Peyer's patch (tissue), 4 donors: ENCODE data around the gene AFDN. TPM values are rescaled to one million over a fixed set of nuclear protein-coding genes. Genes with fewer than 3 reads are reported as not detected.

Experiments used
- DNase-seq, 3 donors: peaks; one replicate each; pipeline ENCODE4 v3.0.0-alpha.2; 2017 to 2019
- H3K27ac ChIP-seq, 4 donors: fragments of 200-600 bp; sonication (generic); one replicate each; pipeline ENCODE4 v1.5.1; 2016 to 2019
- H3K27me3 ChIP-seq, 2 donors: fragments of 200-600 bp; sonication (generic); one replicate each; pipeline ENCODE4 v1.5.1; 2019
- H3K36me3 ChIP-seq, 3 donors: fragments of 200-600 bp; sonication (generic); one replicate each; pipeline ENCODE4 v1.5.1; 2016 to 2019
- H3K4me1 ChIP-seq, 4 donors: fragments of 200-600 bp; sonication (generic); one replicate each; pipeline ENCODE4 v1.5.1; 2016 to 2019
- H3K4me3 ChIP-seq, 4 donors: fragments of 200-600 bp; sonication (generic); 1 replicate in 3 of 4; 2 replicates in 1 of 4; pipeline ENCODE4 v1.5.1; 2016 to 2019; ENCODE audit warnings: mild to moderate bottlenecking in 1 of 4
- H3K9me3 ChIP-seq, 4 donors: fragments of 200-600 bp; sonication (generic); one replicate each; pipeline ENCODE4 v1.5.1; 2016 to 2019; ENCODE audit warnings: mild to moderate bottlenecking in 1 of 4
- POLR2A ChIP-seq, 2 donors: fragments of 450-650 bp; IDR thresholded peaks; one replicate each; pipeline ENCODE4 v1.5.1; 2017; ENCODE audit warnings: antibody characterized with exemption in 2 of 2, mild to moderate bottlenecking in 2 of 2, moderate library complexity in 2 of 2
- total RNA-seq, 4 donors: library from RNA; depleted of rRNA; stranded (reverse); fragments of >200 nt; gene quantifications; one replicate each; pipeline ENCODE4 v1.1.0, GENCODE V29; 2016
- TF ChIP-seq, protein P1 (sequence below), 6 experiments: fragments of 450-650 bp in 4 of 6; fragments of 200-600 bp in 2 of 6; sonication (generic) in 1 of 6; IDR thresholded peaks; one replicate each; pipeline ENCODE4 v1.5.1; 2017 to 2019; ENCODE audit warnings: antibody characterized with exemption in 6 of 6, mild to moderate bottlenecking in 3 of 6, moderate library complexity in 1 of 6

AFDN gene
- total RNA-seq, 4 donors from 2014 or later: 265 to 326 (median 313) TPM

DNA sequence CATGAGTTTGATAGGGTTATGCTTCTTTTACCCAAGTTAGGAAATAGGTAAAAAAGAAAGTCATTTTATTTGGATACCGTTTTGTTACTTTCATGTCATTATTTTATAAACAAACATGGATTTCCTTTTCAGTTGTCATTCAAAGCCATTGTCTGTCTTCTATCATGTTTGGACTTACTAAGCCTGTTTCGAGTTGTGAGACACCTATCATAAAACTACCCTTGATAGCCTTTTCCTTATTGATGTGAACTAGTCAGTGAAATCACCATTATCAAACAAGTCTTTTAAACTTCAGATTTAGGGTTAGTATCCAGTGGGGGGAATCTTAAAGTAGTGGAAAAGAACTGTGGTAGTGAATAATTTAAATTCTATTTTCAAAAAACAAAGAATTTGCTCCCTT, 85.8 kb downstream of the AFDN start:
- Histone ChIP-seq H3K9me3 (no peaks in the 10 kb centered on the region), H3K36me3 (peaks cover 0 to 50% (median 0%) of the 10 kb centered on the region in 3 donors), H3K27me3 (no peaks in the 10 kb centered on the region), H3K4me1 (no peaks in the 10 kb centered on the region), H3K4me3 (no peak overlapping the region), H3K27ac (no peak overlapping the region)
- TF ChIP-seq, protein P1, sequence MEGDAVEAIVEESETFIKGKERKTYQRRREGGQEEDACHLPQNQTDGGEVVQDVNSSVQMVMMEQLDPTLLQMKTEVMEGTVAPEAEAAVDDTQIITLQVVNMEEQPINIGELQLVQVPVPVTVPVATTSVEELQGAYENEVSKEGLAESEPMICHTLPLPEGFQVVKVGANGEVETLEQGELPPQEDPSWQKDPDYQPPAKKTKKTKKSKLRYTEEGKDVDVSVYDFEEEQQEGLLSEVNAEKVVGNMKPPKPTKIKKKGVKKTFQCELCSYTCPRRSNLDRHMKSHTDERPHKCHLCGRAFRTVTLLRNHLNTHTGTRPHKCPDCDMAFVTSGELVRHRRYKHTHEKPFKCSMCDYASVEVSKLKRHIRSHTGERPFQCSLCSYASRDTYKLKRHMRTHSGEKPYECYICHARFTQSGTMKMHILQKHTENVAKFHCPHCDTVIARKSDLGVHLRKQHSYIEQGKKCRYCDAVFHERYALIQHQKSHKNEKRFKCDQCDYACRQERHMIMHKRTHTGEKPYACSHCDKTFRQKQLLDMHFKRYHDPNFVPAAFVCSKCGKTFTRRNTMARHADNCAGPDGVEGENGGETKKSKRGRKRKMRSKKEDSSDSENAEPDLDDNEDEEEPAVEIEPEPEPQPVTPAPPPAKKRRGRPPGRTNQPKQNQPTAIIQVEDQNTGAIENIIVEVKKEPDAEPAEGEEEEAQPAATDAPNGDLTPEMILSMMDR (IDR thresholded peaks at IDR 0.05): no peak
- no peak for TF ChIP-seq POLR2A (IDR thresholded peaks at IDR 0.05)
- no peak for DNase-seq

DNA sequence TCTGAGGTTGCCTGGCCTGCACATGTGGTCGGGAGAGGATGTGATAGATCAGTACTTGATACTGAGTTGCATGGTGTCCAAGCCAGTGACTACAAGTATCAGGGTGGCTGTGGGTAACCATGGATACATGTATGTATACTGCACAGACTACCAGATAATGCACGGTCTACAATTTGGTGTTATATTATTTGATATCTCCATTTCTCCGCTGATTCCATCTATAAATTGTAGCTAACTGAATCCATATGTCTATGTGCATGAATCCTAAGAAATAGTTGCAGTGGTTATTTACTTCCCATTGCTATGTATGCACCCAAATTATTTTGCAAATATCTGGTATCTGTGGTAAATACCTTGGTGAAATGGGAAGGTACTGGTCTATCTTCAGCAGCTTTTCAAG, 87.0 kb downstream of the AFDN start:
- TF ChIP-seq, protein P1 (IDR thresholded peaks at IDR 0.05): no peak
- TF ChIP-seq POLR2A (IDR thresholded peaks at IDR 0.05): no peak
- no peak overlapping the region for H3K4me3 ChIP-seq
- DNase-seq: no peak
- no peak overlapping the region for H3K27ac ChIP-seq
- H3K4me1 ChIP-seq: no peaks in the 10 kb centered on the region
- no peaks in the 10 kb centered on the region for H3K27me3 ChIP-seq
- H3K36me3 ChIP-seq: peaks cover 0 to 61% (median 0%) of the 10 kb centered on the region in 3 donors
- no peaks in the 10 kb centered on the region for H3K9me3 ChIP-seq

DNA sequence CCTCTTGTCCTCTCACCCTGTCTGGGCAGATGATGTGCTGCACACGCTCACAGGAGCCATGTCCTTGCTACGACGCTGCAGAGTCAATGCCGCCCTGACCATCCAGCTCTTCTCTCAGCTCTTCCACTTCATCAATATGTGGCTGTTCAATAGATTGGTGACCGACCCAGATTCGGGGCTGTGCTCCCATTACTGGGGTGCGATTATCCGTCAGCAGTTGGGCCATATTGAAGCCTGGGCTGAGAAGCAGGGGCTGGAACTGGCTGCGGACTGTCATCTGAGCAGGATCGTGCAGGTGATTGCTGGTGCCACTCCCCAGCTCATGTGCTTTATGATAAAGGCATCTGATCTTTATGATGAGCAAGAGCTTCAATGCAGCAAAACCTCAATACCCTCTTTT, 88.4 kb downstream of the AFDN start:
- TF ChIP-seq, protein P1 (IDR thresholded peaks at IDR 0.05): no peak
- no peak for TF ChIP-seq POLR2A (IDR thresholded peaks at IDR 0.05)
- Histone ChIP-seq H3K27me3 (no peaks in the 10 kb centered on the region), H3K36me3 (peaks cover 0 to 72% (median 0%) of the 10 kb centered on the region in 3 donors)

DNA sequence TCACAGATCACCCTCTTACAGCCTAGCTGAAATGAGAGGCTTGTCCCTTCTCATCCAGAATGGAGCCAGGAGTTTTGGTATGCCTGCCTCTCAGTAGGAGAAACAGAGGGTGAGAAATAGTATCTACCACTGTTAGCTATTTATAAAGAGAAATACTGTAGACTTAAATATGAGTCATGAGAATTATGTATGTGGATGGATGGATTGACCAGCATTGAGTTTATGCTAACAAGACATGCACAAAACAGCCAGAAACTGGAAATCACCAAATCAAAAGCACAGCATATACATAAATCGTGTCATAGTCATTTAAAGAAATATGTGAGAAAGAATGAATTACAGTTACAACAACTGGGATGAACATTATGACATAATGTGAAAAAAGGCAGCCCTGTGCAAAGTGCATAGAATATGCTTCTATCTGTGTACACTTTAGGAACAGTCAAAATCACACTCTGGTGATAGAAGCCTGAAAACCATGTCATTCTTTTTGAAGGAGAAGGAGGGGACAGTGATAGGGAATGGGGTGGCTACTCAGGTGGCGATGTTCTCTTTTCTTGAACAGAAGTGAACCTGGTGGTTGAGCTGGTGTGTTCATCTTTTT, 90.9 kb downstream of the AFDN start:
- H3K36me3 ChIP-seq: peaks cover 0 to 82% (median 2%) of the 10 kb centered on the region in 3 donors

More for the DNA sequence above, 88.4 kb downstream of the AFDN start:
- no peaks in the 10 kb centered on the region for H3K9me3 ChIP-seq
- no peaks in the 10 kb centered on the region for H3K4me1 ChIP-seq
- no peak for DNase-seq
- no peak overlapping the region for H3K27ac ChIP-seq
- no peak overlapping the region for H3K4me3 ChIP-seq

DNA sequence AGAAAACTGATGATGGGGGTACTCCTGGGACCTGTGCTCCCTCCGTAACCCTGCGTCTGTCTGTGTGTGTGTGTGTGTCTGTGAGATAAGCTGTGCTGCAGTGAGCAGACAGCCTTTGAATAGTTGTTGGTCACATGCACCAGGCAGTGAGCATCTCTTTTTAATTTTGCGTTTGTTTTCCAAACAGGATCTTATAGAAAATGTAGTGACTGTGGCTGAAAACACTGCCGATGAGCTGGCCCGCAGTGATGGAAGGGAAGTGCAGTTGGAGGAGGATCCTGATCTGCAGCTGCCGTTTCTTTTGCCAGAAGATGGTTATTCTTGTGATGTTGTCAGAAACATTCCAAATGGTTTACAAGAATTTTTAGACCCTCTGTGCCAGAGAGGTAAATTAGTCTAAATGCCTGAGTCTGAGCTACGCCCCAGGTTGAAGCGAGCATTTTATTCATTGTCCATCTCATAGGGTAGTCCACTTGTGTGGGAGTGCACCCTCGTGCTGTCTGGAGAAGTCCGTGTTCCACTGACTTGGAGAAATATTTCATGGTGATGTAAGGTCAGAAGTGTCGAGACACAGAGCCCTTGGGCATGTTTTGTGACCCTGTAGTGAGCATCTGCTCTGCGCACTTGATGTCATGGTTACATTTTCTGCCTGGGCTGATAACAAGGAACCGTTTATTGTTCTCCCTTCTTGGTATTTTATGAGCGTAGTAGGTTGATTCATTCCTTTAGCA, 92.0 kb downstream of the AFDN start:
- no peak overlapping the region for H3K27ac ChIP-seq
- no peaks in the 10 kb centered on the region for H3K4me1 ChIP-seq
- no peak overlapping the region for H3K4me3 ChIP-seq
- DNase-seq: no peak
- peaks cover 0 to 77% (median 3%) of the 10 kb centered on the region in 3 donors for H3K36me3 ChIP-seq
- no peak for TF ChIP-seq POLR2A (IDR thresholded peaks at IDR 0.05)
- TF ChIP-seq, protein P1 (IDR thresholded peaks at IDR 0.05): no peak
- no peaks in the 10 kb centered on the region for H3K9me3 ChIP-seq
- H3K27me3 ChIP-seq: no peaks in the 10 kb centered on the region

More for the DNA sequence above, 90.9 kb downstream of the AFDN start:
- H3K9me3 ChIP-seq: no peaks in the 10 kb centered on the region
- no peak for DNase-seq
- no peaks in the 10 kb centered on the region for H3K4me1 ChIP-seq
- no peaks in the 10 kb centered on the region for H3K27me3 ChIP-seq
- no peak overlapping the region for H3K4me3 ChIP-seq
- no peak overlapping the region for H3K27ac ChIP-seq
- TF ChIP-seq, protein P1 (IDR thresholded peaks at IDR 0.05): no peak
- no peak for TF ChIP-seq POLR2A (IDR thresholded peaks at IDR 0.05)
